Muscle layer of duodenum (tissue), 2 donors: ENCODE data around the gene APOM.
A peak's percentile ranks its signal among the peaks of the same experiment; 100 is the strongest.

ENCODE experiments used
- H3K27ac ChIP-seq: one replicate; pipeline ENCODE4 v1.7.0; 2013; ENCODE audit warnings: mild to moderate bottlenecking, low read length
- H3K27me3 ChIP-seq: one replicate; pipeline ENCODE4 v1.7.0; 2013; ENCODE audit warnings: low read depth, mild to moderate bottlenecking, control low read depth, low read length
- H3K36me3 ChIP-seq, 2 donors: one replicate each; pipeline ENCODE4 v1.7.0; 2013; ENCODE audit warnings: low read length in 2 of 2, control low read depth in 1 of 2, mild to moderate bottlenecking in 1 of 2; ENCODE audit not compliant: insufficient read depth in 2 of 2, control insufficient read depth in 1 of 2
- H3K4me1 ChIP-seq, 2 donors: one replicate each; pipeline ENCODE4 v1.7.0; 2013; ENCODE audit warnings: low read length in 2 of 2, mild to moderate bottlenecking in 2 of 2, control low read depth in 1 of 2, moderate library complexity in 1 of 2; ENCODE audit not compliant: insufficient read depth in 2 of 2, control insufficient read depth in 1 of 2
- H3K4me3 ChIP-seq, 2 donors: one replicate each; pipeline ENCODE4 v1.7.0; 2013; ENCODE audit warnings: low read length in 2 of 2, low read depth in 1 of 2, mild to moderate bottlenecking in 1 of 2
- H3K9me3 ChIP-seq, 2 donors: one replicate each; pipeline ENCODE4 v1.7.0; 2013; ENCODE audit warnings: low read length in 2 of 2, control low read depth in 1 of 2, mild to moderate bottlenecking in 1 of 2; ENCODE audit not compliant: control insufficient read depth in 1 of 2
- donor health status: healthy.

The APOM gene

DNA sequence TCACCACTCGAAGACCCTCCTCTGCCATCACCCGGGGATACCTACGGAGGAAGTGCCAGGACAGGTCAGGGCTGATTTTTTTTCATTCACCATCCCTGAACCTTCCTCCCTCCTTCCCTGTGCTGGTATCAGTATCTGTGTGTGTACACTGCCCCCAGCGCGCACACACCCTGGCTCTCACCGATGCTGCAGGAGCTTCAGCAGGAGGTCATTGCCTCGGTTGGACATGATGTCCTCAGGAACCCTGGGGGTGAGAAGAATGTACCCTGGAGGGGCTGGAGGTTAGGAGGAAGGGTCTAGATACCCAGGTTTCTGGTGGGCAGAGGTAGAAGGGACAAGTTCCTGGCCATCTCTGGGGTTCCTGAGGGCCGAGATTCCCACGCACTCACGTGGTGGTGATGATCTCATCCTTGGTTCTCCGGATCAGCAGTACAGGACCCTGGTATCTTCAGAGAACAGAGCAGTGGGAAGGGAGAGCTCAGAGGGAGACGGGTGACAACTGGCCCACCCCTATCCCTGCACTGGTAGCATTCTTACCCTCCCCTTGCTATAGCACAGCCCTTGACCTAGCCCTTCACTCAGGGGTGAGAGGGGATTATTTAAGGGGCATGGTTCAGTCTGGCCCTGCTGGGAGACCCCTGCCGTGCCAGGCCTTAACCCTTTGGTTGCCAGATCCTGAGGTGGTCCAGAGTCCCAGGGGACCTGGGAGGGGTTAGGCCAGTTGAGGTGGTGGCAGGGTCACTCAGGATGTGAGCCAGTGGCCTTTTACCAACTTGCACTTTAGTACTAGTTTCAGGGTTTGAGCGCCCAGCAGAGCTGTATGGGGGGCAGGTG, 32.4 kb downstream of the APOM start:
- Histone ChIP-seq H3K4me3 (no peak overlapping the region), H3K36me3 (peaks cover 62 to 85% of the 10 kb centered on the region in 2 donors), H3K4me1 (peaks cover 0 to 4% of the 10 kb centered on the region in 2 donors), H3K27ac (no peak overlapping the region), H3K9me3 (no peaks in the 10 kb centered on the region), H3K27me3 (no peaks in the 10 kb centered on the region)

DNA sequence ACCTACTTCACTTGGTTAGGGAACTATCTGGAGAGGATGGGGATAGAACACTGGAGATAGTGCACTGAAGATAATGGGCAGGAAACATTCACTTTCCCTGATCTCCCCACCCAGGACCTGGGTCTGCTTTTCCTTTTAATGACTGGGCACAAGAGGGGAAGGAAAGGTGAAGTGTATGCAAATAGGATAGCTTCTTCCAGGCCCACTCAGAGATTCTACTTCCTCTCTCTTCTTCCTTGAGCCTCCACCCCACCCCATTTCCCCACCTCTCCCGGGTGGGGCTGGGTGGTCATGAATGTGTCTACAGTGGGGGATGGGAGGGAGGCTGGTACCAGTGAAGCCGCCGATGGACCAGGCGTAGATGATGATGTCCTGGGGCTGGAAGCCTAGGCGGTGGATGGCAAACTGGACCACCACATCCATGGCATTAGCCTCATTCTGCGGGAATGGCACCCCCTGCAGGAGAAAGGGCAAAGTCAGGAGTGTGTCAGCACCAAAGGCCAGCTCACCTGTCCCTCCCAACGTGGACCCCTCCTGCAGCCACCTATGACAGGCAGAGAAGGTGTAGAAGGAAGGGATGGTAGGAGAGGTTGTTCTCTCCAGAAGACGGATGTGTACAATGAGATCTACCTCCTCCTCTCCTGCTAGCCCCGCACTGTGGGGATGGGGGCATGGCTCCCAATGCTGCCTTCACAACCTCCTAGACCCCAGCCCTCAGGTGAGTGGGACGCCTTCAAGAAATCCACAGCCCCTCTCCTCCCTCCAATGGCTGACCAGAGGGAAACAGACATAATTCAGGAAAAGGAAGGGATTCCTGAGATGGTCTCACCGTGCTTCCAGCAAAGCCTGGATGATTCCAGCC, 33.8 kb downstream of the APOM start:
- H3K4me3 ChIP-seq, result no peak overlapping the region
- H3K36me3 ChIP-seq, result peaks cover 68 to 92% of the 10 kb centered on the region in 2 donors
- H3K27me3 ChIP-seq, result no peaks in the 10 kb centered on the region
- peaks cover 0 to 4% of the 10 kb centered on the region in 2 donors for H3K4me1 ChIP-seq
- H3K27ac ChIP-seq, result no peak overlapping the region
- H3K9me3 ChIP-seq, result no peaks in the 10 kb centered on the region

DNA sequence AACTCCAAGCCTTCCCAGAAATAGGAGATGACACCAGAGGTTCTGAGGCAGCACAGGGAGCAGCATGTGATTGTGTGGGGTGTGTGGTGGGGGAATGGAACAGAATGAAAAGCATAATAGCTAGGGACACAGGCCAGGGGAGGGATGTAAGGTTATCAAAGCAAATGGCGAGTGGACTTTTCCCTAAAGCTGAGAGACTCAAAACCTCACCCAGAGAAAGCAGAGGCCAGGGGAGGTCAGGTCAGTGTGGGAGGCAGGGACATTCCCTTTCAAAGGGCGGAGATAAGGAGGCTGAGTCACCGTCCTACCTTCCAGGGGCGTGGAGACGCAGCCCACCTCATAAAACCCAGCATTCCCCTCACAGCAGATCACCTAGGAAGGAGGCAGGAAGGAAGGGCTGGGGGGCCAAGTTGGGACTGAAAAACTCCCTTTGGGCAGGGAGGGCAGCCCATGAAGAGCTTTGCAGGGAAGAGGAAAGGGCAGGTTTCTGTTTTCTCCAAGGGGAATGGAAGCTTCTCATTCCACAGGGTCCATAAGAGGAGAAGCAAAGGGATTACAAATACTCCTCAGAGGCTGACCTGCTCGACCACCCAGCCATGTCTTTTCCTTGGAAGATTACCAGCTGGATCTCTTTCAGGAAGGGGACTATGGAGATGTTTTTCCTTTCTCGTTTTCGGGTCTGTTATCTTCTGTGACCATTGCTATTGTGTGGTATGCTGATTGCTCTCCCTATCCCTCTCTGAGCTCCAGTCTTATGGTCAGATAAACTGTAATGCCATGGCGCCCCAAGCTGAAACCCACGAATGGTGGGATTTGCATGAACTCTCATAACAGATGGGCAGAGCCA, 34.8 kb downstream of the APOM start:
- Histone ChIP-seq H3K9me3 (no peaks in the 10 kb centered on the region), H3K27ac (peak overlapping the region; percentile 14), H3K27me3 (no peaks in the 10 kb centered on the region), H3K4me3 (no peak overlapping the region), H3K36me3 (peaks cover 69 to 93% of the 10 kb centered on the region in 2 donors), H3K4me1 (peaks cover 0 to 4% of the 10 kb centered on the region in 2 donors)

DNA sequence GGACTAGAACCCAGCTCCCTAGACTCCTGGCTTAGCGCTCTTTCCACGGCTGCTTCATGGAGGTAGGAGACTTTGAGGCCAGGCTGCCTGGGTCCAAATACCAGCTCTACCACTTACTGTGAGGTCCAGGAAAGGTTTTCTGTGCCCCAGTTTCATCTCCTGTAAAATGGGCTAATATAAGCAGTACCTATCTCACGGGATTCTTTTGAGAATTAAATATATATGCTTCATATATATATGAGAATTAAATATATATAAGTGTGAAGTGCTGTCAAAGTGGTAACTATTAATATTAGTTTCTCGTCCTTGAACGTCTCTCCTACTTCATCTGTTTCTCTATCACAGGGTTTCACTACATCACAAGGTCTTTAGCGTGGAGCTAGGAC, 35.4 kb downstream of the APOM start:
- H3K27me3 ChIP-seq, result no peaks in the 10 kb centered on the region
- H3K4me3 ChIP-seq, result no peak overlapping the region
- peaks cover 0 to 4% of the 10 kb centered on the region in 2 donors for H3K4me1 ChIP-seq
- H3K9me3 ChIP-seq, result no peaks in the 10 kb centered on the region
- peak overlapping the region; percentile 14 for H3K27ac ChIP-seq
- peaks cover 69 to 87% of the 10 kb centered on the region in 2 donors for H3K36me3 ChIP-seq

DNA sequence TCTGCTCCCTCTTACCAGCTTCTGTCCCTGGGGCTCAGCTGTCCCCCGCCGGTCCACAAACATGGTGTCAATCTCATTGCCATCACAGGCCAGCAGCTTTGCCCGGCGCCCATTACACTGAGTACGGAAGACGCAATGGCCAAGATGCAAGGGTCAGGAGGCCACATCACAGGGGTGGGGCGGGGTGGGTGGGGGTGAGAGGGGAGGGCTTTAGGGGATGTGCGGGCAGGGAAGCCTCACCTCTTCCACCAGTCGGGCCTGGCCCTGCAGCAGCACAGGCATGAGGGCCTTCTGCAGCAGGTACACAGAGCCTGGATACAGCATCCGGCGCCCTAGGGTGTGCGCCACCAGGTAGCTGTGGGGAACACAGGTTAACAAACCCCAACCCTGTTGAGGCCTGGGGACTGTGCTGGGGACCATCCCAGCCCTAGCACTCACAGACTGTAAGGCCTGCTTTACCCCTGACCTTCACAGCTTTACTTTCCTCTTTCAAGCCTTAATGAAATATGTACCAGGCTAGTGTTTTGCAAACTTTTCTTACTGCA, 35.9 kb downstream of the APOM start:
- Histone ChIP-seq H3K27ac (no peak overlapping the region), H3K4me3 (no peak overlapping the region), H3K4me1 (peaks cover 0 to 4% of the 10 kb centered on the region in 2 donors), H3K36me3 (peaks cover 65 to 81% of the 10 kb centered on the region in 2 donors), H3K9me3 (no peaks in the 10 kb centered on the region), H3K27me3 (no peaks in the 10 kb centered on the region)

DNA sequence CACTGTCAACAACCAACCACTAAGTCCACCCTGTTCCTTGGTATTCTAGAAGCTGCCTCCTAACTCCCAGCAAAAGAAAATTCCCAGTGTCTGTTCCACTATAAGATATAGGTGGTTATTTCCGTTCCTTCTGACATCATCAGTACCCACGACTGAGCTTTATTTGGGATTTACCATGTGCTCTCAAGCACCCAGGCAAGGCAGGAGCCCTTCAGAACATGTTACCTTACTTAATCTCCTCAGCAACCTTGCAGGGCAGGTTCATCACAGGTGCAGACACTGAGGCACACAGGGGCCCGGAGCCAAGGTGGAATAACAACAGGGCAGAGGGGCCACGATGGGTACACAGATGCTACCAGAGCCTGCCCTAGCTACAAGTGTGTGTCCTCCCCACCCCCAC, 36.7 kb downstream of the APOM start:
- Histone ChIP-seq H3K27ac (no peak overlapping the region), H3K36me3 (peaks cover 67 to 78% of the 10 kb centered on the region in 2 donors), H3K4me1 (peaks cover 0 to 4% of the 10 kb centered on the region in 2 donors), H3K9me3 (no peaks in the 10 kb centered on the region), H3K27me3 (no peaks in the 10 kb centered on the region), H3K4me3 (no peak overlapping the region)

DNA sequence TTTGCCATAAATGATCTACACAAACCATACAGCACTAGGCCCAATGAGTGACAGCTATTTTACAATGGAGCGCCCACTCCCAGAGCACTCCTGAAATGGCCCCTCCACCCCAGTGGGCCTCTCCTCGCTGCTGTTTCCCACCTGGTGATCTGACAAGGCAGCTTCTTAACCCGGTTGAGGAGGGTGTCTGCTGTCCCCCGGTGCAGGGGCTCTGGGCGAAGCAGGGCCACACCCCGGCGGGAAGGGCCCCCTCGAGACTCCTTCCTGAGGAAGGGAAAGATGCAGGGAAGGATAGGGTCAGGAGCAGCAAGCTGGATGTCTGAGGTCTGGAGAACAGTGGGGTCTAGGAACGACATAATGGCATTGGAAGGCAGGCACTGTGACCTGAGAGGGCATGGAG, 37.2 kb downstream of the APOM start:
- no peak overlapping the region for H3K27ac ChIP-seq
- H3K27me3 ChIP-seq, result no peaks in the 10 kb centered on the region
- H3K36me3 ChIP-seq, result peaks cover 67 to 72% of the 10 kb centered on the region in 2 donors
- no peaks in the 10 kb centered on the region for H3K9me3 ChIP-seq
- H3K4me1 ChIP-seq, result peaks cover 0 to 4% of the 10 kb centered on the region in 2 donors
- no peak overlapping the region for H3K4me3 ChIP-seq

DNA sequence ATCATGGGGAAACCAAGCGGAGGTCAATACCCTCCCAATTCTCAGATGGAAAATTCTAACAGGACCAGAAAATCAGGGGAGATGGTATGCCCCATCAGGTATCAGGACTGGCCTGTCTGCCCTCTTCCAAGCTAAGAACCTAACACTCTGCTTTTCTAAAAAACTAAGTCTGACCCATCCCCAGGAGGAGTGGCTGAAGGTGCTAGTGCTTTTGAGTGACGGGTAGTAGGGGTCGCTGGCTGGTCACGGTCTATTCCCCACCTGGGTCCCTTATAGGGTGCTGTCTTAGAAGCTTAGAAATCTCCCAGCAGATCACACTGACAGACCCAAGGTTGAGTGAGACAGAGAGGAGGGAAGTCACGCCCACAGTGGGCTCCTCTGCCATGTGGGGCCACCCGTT, 37.8 kb downstream of the APOM start:
- Histone ChIP-seq H3K9me3 (no peaks in the 10 kb centered on the region), H3K4me3 (no peak overlapping the region), H3K4me1 (peaks cover 0 to 4% of the 10 kb centered on the region in 2 donors), H3K27me3 (no peaks in the 10 kb centered on the region), H3K27ac (no peak overlapping the region), H3K36me3 (peaks cover 60 to 66% of the 10 kb centered on the region in 2 donors)

DNA sequence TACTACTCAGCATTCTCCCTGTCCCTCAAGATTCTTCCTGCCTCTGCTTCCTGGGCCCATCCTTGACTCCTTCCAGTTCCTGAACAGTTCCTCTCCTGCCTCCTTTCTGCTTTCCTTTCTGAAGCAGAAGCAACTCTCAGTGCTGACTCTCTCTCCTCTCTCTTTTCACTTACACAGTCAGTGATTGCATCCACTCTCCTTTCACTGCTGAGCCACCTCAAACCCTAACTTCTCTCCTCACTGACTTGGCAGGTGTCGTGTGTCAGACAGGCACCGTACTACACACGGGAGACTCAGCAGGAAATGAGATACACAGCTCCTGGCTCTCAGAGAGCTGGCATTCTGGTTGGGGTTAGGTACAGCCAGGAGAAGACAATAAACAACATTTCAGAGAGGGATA, 41.9 kb downstream of the APOM start:
- H3K4me3 ChIP-seq, result no peak overlapping the region
- peaks cover 13 to 17% of the 10 kb centered on the region in 2 donors for H3K4me1 ChIP-seq
- H3K9me3 ChIP-seq, result no peaks in the 10 kb centered on the region
- H3K36me3 ChIP-seq, result peaks cover 29 to 36% of the 10 kb centered on the region in 2 donors
- no peak overlapping the region for H3K27ac ChIP-seq
- H3K27me3 ChIP-seq, result no peaks in the 10 kb centered on the region

DNA sequence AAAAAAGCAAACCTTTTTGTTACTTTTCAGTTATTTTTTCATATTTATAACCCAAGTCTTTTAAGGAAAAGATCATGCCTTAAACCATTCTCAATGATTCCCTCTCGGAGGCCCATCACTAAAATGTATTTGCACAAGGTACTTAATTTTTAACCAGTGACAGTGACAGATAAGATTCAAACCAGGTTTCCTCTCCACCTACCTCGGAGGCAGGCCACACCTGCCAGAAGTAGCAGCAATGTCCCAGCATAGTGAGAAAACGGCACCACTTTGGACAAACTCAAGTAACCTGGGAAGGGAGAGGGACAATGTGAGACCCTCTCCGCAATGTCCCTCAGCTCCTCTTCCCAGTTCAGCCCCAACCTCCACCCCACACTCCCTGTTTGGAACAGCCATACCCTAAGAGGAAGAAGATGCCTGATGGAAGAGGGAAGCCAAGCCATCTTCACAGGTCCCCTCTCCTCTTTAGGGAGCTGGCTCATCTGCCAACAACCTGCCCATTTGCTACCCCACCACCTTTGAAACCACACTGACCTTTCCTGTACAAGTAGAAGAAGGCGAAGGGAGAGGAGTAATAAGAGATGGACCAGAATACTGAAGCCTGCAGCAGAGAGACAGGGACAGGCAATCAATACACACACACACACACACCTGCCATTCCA, 45.2 kb downstream of the APOM start:
- Histone ChIP-seq H3K4me3 (peak overlapping the region in 1 of 2 donors; percentile 98), H3K27me3 (no peaks in the 10 kb centered on the region), H3K9me3 (no peaks in the 10 kb centered on the region), H3K4me1 (peaks cover 13 to 21% of the 10 kb centered on the region in 2 donors), H3K36me3 (peaks cover 4 to 19% of the 10 kb centered on the region in 2 donors), H3K27ac (no peak overlapping the region)
